GM21737 (cell line): ENCODE measurements around the gene RELL1.

Experiments used
- ATAC-seq: cut with Tn5 transposase; IDR thresholded peaks from one replicate; pipeline ENCODE4 v1.9.1; 2021; ENCODE audit warnings: mild to moderate bottlenecking, moderate library complexity; ENCODE audit not compliant: unreplicated experiment

Gene RELL1, protein sequence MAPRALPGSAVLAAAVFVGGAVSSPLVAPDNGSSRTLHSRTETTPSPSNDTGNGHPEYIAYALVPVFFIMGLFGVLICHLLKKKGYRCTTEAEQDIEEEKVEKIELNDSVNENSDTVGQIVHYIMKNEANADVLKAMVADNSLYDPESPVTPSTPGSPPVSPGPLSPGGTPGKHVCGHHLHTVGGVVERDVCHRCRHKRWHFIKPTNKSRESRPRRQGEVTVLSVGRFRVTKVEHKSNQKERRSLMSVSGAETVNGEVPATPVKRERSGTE

DNA sequence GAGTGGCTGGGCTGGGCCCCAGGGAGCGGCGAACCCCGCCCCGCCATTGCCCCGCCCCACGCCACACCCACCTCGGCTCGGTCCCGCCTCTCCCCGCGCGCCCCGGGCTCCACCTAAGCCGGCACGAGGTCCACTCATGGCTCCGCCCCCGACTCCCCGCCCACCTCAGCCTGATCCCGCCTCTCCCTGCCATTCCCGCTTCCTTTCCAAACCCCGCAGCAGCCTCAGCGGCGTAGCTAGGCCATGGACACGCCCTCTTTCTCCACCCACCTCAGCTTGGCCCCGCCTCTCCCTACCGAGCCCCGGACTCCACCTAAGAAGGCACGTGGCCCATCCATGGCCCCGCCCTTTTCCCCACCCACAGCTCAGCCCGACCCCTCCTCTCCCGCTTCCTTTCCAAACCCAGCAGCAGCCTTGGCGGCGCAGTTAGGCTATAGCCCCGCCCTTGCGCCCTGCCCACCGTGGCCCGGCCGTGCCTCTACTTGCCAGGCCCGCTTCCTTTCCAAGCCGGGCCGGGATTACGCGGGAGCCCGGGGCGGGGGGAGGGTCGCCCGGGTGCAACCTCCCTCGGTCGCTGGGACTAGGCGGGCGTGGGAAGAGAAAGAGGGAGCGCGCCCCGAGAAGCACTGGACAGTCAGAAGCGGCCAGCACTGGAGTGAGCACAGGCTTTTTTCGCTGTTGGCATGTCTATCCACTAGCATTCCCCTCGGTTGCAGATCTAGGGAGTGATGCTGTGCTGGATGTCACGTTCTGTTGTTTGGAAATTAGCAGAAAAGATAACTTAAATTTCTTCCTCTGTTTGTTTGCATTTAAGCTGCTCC lies at the start of gene RELL1:
Gene RELL1 (minus strand): TSS at position 4 of the 821 bp plus-strand sequence. CDS start 89 bp downstream, outside the sequence.
- ATAC-seq = peak; percentile 85

DNA sequence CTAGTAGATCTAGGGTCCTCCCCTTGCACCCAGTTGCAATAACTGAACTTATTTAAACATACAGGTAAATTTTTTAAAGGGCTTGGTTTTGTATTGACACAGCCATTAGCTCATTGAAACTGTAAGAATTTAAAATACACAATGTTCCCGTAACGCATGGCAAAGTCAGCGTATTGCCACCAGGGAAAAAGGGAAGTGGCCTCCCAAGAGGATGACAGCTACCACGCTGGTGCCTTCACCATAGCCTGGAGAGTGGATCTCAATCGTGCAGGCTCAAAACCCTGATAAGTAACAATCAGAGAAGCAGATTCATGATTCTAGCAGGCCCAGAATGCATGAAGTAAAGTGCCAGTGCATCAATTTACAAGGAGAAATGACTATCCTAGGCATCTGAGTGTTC lies 49.4 kb upstream of the RELL1 start:
- no peak for ATAC-seq

DNA sequence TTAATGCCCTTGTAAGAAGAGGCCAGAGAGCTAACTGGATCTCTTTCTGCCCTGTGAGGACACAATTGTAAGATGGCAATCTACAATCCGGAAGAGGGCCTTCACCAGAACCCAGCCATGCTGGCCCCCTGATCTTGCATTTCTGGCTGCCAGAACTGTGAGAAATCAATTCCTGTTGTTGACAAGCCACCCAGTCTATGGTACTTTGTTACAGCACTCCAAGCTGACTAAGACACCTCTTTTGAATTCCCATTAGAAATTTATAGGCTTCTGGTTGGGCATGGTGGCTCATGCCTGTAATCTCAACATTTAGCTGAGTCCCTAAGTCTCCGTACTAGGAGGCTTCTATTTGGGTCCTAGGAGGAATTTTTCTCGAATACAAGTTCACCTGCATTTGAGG lies 48.8 kb upstream of the RELL1 start:
- no peak for ATAC-seq

DNA sequence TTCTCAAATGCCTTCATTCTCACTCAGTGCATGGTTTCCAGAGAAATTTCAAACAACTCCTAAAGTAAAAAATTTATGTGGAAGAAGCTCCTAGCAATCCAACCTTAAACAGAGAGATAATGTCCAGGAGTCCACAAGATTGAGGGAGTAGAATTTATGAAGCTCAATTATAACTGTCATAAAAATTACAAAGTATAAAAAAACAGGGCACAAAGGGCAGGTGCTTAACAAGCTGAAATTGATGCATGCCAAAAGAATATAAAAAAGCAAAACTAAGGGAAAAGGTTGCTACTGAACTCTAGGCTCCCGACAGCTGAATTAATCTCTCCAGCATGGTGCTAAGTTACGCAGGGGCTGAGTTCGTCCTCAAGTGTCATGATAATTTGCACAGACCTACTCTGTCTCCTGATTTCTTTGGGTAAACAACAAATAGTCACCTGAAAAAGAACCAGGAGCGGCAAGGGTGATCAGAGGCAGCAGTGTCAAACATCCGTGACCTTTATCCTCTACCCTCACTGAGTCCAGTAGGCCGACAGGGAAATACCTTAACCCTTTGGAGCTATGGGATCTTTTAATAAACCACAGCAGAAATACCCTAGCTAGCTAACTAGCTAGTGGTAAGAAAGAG lies 47.2 kb upstream of the RELL1 start:
- ATAC-seq = no peak

DNA sequence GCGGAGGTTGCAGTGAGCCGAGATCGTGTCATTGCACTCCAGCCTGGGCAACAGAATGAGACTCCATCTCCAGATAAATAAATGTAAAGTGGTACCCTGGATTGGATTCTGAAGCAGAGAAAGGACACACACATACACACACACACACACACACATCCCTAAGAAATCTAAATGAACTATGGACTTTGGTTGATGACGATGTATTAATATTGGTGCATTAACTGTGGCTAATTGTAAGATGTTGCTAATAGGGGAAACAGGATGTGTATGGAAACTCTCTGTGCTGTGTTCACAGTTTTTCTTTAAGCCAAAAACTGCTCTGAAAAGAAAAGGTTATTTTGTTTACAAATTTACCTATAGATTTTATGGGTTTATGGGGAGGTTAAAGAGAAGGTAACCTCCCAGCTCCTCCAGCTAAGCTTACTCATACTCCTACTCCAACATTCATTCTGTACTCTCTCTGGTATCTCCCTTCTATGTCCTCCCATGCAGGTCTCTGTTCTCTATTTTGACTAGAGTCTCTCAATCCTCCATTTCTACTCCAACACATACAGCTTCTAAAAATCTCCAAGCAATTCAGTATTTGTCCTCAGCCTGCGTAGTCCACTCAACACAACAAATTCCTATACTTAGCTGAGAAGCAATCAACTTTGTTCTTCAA lies 46.5 kb upstream of the RELL1 start:
- ATAC-seq = no peak

DNA sequence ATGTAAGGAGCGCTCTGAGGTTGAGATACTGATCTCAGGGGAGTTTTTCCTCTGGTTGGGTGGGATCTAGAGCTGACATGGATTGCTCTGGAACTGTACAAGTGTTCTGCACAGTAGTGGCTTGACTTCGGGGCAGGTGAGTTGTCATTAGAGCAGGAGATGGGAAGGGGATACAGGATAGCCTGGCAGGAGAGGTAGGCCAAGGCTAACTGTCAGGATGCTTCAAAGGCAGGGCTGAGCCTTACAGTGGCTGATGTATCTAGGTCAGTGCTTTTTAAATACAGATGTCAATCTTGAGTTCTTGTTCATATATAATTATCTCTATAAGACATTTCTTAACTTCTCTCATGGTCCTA lies 43.5 kb upstream of the RELL1 start:
- no peak for ATAC-seq

DNA sequence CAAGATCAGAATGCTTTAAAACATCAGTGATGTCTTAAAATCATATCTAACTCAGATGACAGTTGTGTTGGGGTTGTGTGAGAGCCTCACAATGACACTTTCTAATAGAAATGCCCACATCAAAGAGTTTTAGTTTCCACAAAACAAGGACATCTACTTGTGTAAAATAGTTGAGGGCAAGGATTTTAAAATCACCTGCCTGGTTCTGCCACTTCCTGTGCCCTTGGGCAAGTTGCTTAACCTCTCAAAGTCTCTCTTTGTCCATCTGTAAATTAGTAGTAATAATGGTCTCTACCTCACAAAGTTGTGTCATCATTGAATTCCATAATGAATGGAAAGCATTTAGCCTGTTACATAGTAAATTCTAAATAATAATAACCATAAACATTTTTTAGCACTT lies 41.9 kb upstream of the RELL1 start:
- ATAC-seq = no peak

DNA sequence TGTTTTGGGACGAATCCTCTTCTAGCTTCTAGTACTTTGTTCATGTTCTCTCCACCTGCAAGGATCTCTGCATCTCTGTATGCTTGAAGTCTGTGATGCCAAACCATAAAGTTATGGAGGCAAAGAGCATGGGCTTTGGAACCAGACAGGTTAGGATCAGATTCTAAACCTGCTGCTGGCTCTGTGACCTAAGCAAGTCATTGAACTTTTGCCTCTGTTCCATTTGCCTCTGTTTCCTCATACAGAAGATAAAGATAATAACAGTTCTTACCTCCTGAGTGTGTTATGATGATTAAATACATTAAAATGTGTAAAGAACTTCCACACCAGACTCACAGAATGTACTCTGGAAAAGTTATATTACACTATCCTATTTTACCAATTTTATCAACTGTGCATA lies 41.5 kb upstream of the RELL1 start:
- ATAC-seq = no peak

DNA sequence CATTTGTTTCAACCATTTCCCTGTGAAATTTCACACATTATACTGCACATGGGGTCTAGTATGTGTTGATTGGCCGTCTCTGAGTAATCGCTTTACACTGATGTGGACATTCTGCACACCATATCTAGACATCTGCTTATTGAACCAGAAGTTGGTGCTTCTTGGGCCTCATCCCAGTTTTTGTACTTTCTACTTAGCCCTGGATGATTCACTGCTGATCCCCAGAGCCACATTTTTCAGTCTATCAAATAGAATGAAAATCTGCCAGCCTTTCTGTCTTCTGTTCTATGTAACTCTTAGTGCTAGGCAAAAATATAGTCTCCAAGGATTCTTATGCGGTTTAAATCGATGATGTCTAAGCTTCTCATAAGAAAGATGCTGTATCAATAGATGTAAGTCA lies 40.5 kb upstream of the RELL1 start:
- ATAC-seq = no peak

DNA sequence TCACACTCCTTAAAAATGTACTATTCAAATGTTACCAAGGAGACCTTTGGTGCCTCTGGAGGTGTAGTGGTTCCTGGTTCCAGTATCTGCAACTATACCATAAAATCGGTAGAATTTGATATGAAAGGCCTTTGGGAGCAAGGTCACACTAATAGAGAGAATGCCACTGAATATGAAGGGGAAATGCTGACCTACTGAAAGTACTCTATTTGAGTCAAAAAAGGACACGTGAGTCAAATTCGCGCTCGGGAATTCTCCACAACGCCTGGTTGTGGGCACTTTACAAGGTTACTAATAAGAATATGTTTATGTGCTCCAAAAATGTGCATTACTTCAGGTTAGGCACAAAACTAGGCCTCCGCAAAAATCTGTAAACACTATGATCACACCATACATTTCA lies 39.5 kb upstream of the RELL1 start:
- ATAC-seq = no peak

DNA sequence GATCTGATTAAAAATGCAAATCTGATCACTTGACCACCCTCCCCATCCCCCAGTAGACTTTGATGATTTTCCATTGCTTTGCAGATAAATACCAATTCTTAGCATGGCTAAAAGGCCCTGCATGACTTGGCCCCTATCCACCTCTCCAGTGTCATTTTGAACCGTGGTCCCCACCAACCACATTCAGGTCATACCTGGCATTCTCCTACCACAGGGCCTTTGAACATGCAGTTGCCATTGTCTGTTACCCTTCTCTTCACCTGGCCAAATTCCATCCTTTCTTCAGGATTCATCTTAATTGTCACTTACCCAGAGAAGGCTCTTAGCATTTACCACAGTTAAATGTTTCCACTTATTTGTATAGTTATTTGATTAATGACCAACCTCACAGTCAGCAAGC lies 36.9 kb upstream of the RELL1 start:
- ATAC-seq = no peak

DNA sequence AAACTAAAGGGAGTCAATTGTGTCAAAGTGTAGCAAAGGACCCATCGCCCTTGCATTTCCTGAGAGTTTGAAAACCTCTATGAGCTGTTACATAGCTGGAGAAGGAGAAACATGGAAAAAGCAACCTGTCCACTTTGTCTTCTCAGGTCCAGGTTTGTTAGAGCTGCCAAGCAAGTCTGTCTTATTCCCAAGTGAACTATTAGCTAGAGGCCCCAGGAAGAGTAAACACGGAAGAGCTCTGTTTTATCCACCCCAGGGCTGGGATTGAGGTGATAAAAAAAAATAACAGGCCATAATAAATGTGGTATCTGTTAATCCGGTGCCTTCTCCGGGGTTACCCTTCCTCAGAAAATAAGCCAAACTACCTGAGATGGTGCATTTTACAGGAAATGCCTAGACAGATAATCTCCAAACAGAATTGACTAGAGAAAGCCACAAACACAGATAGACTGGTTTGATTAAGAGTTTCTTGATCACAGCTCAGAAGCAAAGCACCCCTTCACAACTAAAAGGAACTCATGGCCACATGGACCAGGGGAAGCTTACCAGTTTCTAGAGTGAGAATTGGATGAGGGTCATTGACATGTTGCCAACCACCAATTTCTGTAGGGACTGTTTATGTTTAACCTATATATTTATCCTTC lies 35.9 kb upstream of the RELL1 start:
- no peak for ATAC-seq

DNA sequence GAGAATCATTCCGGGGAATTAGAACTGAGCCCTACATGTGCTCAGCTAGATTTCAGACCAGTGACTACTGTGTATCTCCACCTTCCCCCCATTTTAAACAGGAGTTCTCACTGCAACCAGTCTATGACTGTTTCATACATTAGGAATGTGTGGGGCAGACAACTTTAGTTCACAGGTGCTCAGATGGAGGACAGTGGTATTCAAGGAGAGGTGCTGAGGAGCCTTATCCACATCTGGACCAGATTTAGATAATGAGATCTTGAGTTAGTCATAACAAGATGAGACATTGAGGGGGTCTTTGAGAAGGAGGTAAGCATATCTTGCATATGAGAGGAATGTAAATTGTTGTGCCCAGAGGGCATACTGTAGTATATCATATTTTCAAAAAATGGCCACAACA lies 32.8 kb upstream of the RELL1 start:
- ATAC-seq = no peak

DNA sequence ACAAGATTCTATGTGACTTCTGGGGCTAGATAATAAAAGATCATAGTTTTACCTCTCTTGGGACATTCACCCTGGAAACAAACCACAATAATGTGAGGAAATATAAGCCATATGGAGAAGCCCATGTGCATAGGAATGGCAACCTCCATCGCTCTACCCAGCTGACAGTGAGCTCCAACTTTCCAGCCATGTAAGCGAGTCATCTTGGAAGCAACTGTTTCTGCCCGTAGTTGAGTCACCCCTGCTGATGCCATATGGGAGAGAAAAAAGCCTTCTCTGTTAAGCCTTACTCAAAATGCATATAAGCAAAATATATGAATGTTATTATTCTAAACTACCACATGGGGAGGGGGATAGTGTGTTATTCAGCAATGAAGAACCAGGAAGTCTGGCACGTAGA lies 31.4 kb upstream of the RELL1 start:
- no peak for ATAC-seq

DNA sequence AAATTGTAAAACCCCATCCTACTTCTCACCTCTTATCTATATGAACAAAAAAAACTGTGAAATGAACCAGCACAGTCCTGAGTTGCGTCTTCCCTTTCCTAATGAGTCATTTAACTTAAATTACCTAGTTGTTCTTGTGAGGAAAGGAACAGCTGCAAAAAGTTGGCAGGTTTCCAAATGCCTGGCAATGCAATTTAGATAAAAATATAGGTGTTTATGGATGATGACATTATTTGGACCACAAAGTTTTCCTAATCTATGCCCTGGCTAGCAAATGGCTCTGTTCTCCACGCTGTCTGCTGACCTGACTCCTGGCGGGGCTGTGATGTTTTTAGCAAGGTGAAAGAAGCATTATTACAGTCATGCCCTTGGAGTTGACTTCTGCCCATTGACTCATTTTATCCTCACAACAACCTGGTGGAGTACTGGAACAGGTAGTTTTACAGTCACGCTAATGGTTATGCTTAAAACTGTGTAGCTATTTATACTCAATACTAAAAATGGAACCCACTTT lies 29.8 kb upstream of the RELL1 start:
- ATAC-seq = peak; percentile 71

DNA sequence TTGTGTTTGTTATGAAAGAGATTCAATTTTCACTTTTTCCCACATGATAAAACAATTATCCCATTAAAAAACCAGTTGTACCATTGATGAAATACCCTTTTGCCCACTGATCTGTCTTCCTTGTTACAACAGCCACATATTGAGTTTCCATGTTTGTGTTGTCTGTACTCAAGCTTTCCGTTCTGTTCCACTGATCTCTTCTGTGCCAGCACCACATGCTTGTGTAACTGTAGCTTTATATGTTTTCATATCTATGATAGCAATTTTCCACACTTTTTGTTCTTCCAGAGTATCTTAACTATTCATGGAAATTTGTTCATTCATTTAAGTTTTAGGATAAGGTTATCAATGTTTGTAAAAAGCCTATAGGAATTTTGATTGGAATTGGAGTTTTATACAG lies 24.3 kb upstream of the RELL1 start:
- no peak for ATAC-seq

DNA sequence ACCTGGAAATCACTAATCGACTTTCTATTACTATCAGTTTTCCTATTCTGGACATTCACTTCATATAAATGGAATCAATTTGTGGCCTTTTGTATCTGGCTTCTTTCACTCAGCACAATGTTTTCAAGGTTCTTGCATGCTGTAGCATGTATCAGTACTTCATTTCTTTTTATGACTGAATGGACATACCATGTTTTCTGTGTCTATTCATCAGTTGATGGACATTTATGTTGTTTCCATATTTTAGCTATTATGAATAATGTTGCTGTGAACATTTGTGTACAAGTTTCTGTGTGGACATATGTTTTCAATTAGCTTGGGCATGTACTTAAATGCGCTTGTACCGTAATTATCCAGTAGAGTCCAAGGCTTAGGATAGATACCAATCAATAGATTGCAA lies 19.9 kb upstream of the RELL1 start:
- no peak for ATAC-seq

DNA sequence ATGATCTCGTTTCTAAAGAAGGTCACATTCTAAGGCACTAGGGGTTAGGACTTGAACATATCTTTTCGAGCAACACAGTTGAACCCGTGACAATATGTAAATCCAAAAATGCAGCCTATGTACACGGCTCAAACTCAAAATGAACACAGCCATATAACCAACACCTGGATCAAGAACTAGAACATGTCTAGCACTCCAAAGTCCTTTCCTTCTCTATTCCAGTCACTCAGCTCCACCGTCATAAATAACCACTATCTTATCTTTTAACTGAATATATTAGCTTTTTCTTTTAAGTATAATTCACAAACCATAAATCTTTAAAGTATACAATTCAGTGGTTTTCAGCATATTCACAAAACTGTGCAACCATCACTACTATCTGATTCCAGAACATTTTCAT lies 19.4 kb upstream of the RELL1 start:
- no peak for ATAC-seq

DNA sequence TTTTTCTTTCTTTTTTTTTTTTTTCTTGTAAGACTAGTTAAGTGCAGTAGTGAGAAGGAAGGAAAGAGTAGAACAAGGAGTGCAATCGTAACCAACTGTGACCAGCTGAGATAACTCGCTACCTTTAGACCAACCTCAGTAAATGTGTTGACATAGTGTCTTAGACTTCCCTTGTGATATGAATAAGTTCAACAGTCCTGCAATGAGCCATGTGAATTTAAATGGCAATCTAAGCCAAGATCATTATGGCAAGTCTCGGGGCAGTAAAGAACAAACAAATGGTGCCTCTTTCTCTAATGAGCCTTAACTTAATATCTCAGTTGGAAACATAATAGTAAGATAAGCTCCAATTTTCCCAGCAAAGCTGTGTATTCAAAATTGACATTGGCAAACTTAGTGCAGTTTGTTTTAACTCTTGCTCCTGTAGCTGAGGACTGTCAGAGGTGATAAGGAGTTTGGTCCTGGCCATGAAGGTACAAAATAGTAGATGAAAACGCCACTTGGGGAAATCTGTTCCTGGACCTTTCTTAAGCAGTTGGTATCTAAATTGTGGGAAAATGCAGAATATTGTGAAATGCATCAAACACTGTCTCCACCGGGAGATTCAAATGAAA lies 13.8 kb upstream of the RELL1 start:
- ATAC-seq = no peak

DNA sequence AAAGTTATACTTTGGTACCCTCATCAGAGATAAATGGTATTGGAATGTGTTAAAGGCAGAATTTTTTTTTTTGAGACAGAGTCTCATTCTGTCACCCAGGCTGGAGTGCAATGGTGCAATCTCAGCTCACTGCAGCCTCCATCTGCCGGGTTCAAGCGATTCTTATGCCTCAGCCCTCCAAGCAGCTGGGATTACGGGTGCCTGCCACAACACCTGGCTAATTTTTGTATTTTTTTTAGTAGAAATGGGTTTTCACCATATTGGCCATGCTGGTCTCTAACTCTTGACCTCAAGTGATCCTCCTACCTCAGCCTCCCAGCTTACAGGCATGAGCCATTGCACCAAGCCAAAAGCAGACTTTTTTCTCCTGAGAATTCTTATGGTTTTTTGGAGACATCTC lies 11.4 kb upstream of the RELL1 start:
- ATAC-seq = no peak
